PC-9 (cell line): ENCODE results near the gene PNMA1. TPM values are rescaled to one million over a fixed set of nuclear protein-coding genes. Genes with fewer than 3 reads are reported as not detected.
A peak's percentile ranks its signal among the peaks of the same experiment; 100 is the strongest.

Experiments
- BruUV-seq: library from RNA; stranded (reverse); fragments of 400-500 nt; replicated peaks from 2 replicates; lab custom pipeline; 2021; lab: Mats Ljungman, UMichigan
- CTCF ChIA-PET: fragments of 300-600 bp; sonication (Branson Sonifier 250); formaldehyde crosslinking; loops from one replicate; lab custom pipeline; 2022; ENCODE audit warnings: antibody characterized with exemption; lab: Charles Lee
- POLR2A ChIA-PET: fragments of 300-600 bp; sonication (Branson Sonifier 250); formaldehyde crosslinking; loops from one replicate; lab custom pipeline; 2022; ENCODE audit warnings: antibody characterized with exemption; ENCODE audit not compliant: unreplicated experiment; lab: Charles Lee
- DNase-seq, 2 experiments: peaks; one replicate each; pipeline versions ENCODE4 v3.0.0 to v3.0.0-alpha.2; 2015 to 2022; ENCODE audit warnings: mixed read lengths in 1 of 2
- H2AFZ ChIP-seq: fragments of 200-600 bp; sonication (generic); 2 replicates; pipeline ENCODE4 v1.8.1; 2017; ENCODE audit warnings: antibody characterized with exemption
- H3F3A ChIP-seq: fragments of 200-600 bp; sonication (generic); 2 replicates; pipeline ENCODE4 v1.8.1; 2017; ENCODE audit warnings: antibody characterized with exemption, mild to moderate bottlenecking, low read depth; ENCODE audit not compliant: insufficient read depth
- H3K27ac ChIP-seq: fragments of 200-600 bp; sonication (generic); 2 replicates; pipeline ENCODE4 v1.6.1; 2016; ENCODE audit warnings: mixed run types
- H3K27me3 ChIP-seq: fragments of 200-600 bp; sonication (generic); 2 replicates; pipeline ENCODE4 v1.6.1; 2016; ENCODE audit warnings: low read depth, mixed run types; ENCODE audit not compliant: insufficient read depth
- H3K36me3 ChIP-seq: fragments of 200-600 bp; sonication (generic); 2 replicates; pipeline ENCODE4 v1.6.1; 2016; ENCODE audit warnings: low read depth, mixed run types
- H3K4me1 ChIP-seq: fragments of 200-600 bp; sonication (generic); replicated peaks from 2 replicates; pipeline ENCODE4 v1.6.1; 2016; ENCODE audit warnings: mixed run types; ENCODE audit not compliant: insufficient read depth
- H3K4me2 ChIP-seq: fragments of 200-600 bp; sonication (generic); 2 replicates; pipeline ENCODE4 v1.6.1; 2017; ENCODE audit warnings: mixed run types
- H3K4me3 ChIP-seq: fragments of 200-600 bp; sonication (generic); 2 replicates; pipeline ENCODE4 v1.6.1; 2016; ENCODE audit warnings: mixed run types
- H3K79me2 ChIP-seq: fragments of 200-600 bp; sonication (generic); 2 replicates; pipeline ENCODE4 v1.6.1; 2017; ENCODE audit warnings: low read depth, mixed run types
- H3K9me2 ChIP-seq: fragments of 200-600 bp; sonication (generic); 2 replicates; pipeline ENCODE4 v1.8.1; 2017; ENCODE audit warnings: mild to moderate bottlenecking; ENCODE audit not compliant: insufficient read depth
- H3K9me3 ChIP-seq: fragments of 200-600 bp; sonication (generic); 2 replicates; pipeline ENCODE4 v1.8.1; 2016; ENCODE audit warnings: low read depth; ENCODE audit not compliant: insufficient read depth
- H4K20me1 ChIP-seq: fragments of 200-600 bp; sonication (generic); 2 replicates; pipeline ENCODE4 v1.8.1; 2017; ENCODE audit not compliant: insufficient read depth
- CTCF ChIP-seq: fragments of 200-600 bp; sonication (generic); conservative IDR thresholded peaks from 2 replicates; pipeline ENCODE4 v1.6.1; 2017; ENCODE audit warnings: mixed run types, antibody characterized with exemption, mild to moderate bottlenecking, moderate library complexity
- EZH2 ChIP-seq: fragments of 200-600 bp; sonication (generic); IDR thresholded peaks from 2 replicates; pipeline ENCODE4 v1.8.0; 2017; ENCODE audit warnings: antibody characterized with exemption, low read depth
- intact Hi-C: fragments of 100-400 bp; cut with micrococcal nuclease; formaldehyde crosslinking; loops from one replicate; pipeline ENCODE4 v1.10.0; 2022; ENCODE audit not compliant: unreplicated experiment
- total RNA-seq: library from RNA; stranded (reverse); gene quantifications from 2 replicates; pipeline ENCODE4 v1.2.3, GENCODE V29; 2021

The PNMA1 gene
- total RNA-seq, 1 experiment from 2014 or later, result 13.6 TPM

GRCh38 chr14:73723797-73724661 lies 9.8 kb upstream of the PNMA1 start:
- Histone ChIP-seq H4K20me1 (no peaks in the 10 kb centered on the region), H3K4me1 (peaks cover 62% of the 10 kb centered on the region), H3K27me3 (no peaks in the 10 kb centered on the region), H3K79me2 (peaks cover 33% of the 10 kb centered on the region), H3K36me3 (peaks cover 31% of the 10 kb centered on the region), H3K4me2 (peak overlapping the region; percentile 68), H3F3A (peaks cover 59% of the 10 kb centered on the region), H3K27ac (peak overlapping the region; percentile 88), H2AFZ (no peak overlapping the region), H3K9me2 (no peaks in the 10 kb centered on the region), H3K9me3 (no peaks in the 10 kb centered on the region), H3K4me3 (peak overlapping the region; percentile 20)
- peak; percentile 90 to 98 for DNase-seq
- ChIA-PET POLR2A (interaction anchor here (0.6 to 1.0 kb wide), 5 partner anchors 8 to 543 kb away, joined by 5 to 16 read pairs (median 7); partner anchors contain the start of gene PTGR2), CTCF (interaction anchor here (0.5 to 1.4 kb wide), 4 partner anchors 17 to 534 kb away, joined by 4 to 9 read pairs (median 5); no protein-coding TSS in a partner anchor)
- intact Hi-C loops, result loop anchor here (1.0 to 10.0 kb wide), 7 partner anchors 36 to 552 kb away; partner anchors contain the start of gene ZNF410
- TF ChIP-seq EZH2 (no peak), CTCF (peak; percentile 49; the same call in 1 of the 2 replicates)
- TSS peak; percentile 20 for BruUV-seq

DNA sequence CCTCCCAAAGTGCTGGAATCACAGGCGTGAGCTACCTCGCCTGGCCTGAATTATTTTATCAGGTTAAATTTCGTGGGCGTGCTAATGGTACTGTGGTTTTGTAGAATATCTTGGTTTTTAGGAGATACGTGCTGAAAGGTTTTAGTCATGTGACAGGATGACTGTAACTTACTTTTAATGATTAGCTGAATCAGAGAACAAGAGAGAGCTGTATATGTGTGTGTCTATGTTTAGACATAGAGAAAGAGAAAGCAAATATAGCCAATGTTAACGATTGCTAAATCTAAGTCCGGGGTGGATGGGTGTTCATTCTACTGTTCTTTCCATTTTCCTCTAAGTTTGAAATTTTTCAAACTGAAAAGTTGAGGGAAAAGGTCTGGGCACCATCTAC lies 9.2 kb upstream of the PNMA1 start:
- BruUV-seq, result no TSS peak
- Histone ChIP-seq H3K9me3 (no peaks in the 10 kb centered on the region), H3K79me2 (peaks cover 31% of the 10 kb centered on the region), H4K20me1 (no peaks in the 10 kb centered on the region), H2AFZ (no peak overlapping the region), H3K27me3 (no peaks in the 10 kb centered on the region), H3K9me2 (no peaks in the 10 kb centered on the region), H3K36me3 (peaks cover 31% of the 10 kb centered on the region), H3F3A (peaks cover 56% of the 10 kb centered on the region), H3K27ac (peak overlapping the region; percentile 88), H3K4me3 (peak overlapping the region; percentile 20), H3K4me2 (peak overlapping the region; percentile 68), H3K4me1 (peaks cover 56% of the 10 kb centered on the region)
- no peak for DNase-seq
- TF ChIP-seq EZH2 (no peak), CTCF (no peak)
- CTCF ChIA-PET, result interaction anchor here (0.5 to 1.4 kb wide), 4 partner anchors 17 to 534 kb away, joined by 4 to 9 read pairs (median 5); no protein-coding TSS in a partner anchor
- POLR2A ChIA-PET, result interaction anchor here (0.6 to 1.0 kb wide), 5 partner anchors 9 to 543 kb away, joined by 5 to 16 read pairs (median 7); partner anchors contain the start of gene PTGR2
- intact Hi-C loops, result loop anchor here (5.0 to 10.0 kb wide), 2 partner anchors 311 to 551 kb away; no protein-coding TSS in a partner anchor

- H3K36me3 ChIP-seq, result peaks cover 28% of the 10 kb centered on the region
Observed at GRCh38 chr14:73722581-73722980, 8.4 kb upstream of the PNMA1 start.

More at GRCh38 chr14:73722581-73722980, 8.4 kb upstream of the PNMA1 start:
- CTCF ChIA-PET, result no interaction called here
- H3K9me3 ChIP-seq, result no peaks in the 10 kb centered on the region
- no peak for DNase-seq
- peak overlapping the region; percentile 68; the same call in 1 of the 2 replicates for H3K4me2 ChIP-seq
- no TSS peak for BruUV-seq
- peaks cover 48% of the 10 kb centered on the region for H3K4me1 ChIP-seq
- no peak for TF ChIP-seq EZH2
- TF ChIP-seq CTCF, result no peak
- POLR2A ChIA-PET, result no interaction called here
- H3K4me3 ChIP-seq, result no peak overlapping the region
- intact Hi-C loops, result loop anchor here (5.0 to 10.0 kb wide), 2 partner anchors 312 to 550 kb away; no protein-coding TSS in a partner anchor
- no peak overlapping the region for H2AFZ ChIP-seq
- H3K27ac ChIP-seq, result peak overlapping the region; percentile 88
- peaks cover 57% of the 10 kb centered on the region for H3F3A ChIP-seq
- H3K27me3 ChIP-seq, result no peaks in the 10 kb centered on the region
- H3K79me2 ChIP-seq, result peaks cover 25% of the 10 kb centered on the region
- H3K9me2 ChIP-seq, result no peaks in the 10 kb centered on the region
- H4K20me1 ChIP-seq, result no peaks in the 10 kb centered on the region; the same call in 1 of the 2 replicates
